Smooth muscle cell (in vitro differentiated cells): ENCODE measurements around the gene FGF14. TPM values are rescaled to one million over a fixed set of nuclear protein-coding genes. Genes with fewer than 3 reads are reported as not detected.

Experiments used
- DNase-seq: peaks from one replicate; lab custom pipeline; 2025; ENCODE audit not compliant: unreplicated experiment; lab: John Stamatoyannopoulos, UW
- H2AFZ ChIP-seq: fragments of 200-600 bp; sonication (generic); 2 replicates; pipeline ENCODE4 v1.6.0; 2016; ENCODE audit warnings: antibody characterized with exemption, low read depth, mild to moderate bottlenecking
- H3F3A ChIP-seq: fragments of 200-600 bp; sonication (generic); 2 replicates; pipeline ENCODE4 v1.6.0; 2017; ENCODE audit warnings: antibody characterized with exemption, low read depth
- H3K27ac ChIP-seq: fragments of 200-600 bp; sonication (generic); 2 replicates; pipeline ENCODE4 v1.5.1; 2016; ENCODE audit warnings: low read depth, mild to moderate bottlenecking
- H3K27me3 ChIP-seq: fragments of 200-600 bp; sonication (generic); 2 replicates; pipeline ENCODE4 v1.6.1; 2016; ENCODE audit warnings: low read depth, mild to moderate bottlenecking
- H3K36me3 ChIP-seq: fragments of 200-600 bp; sonication (generic); 2 replicates; pipeline ENCODE4 v1.5.1; 2016; ENCODE audit warnings: low read depth
- H3K4me1 ChIP-seq: fragments of 200-600 bp; sonication (generic); 2 replicates; pipeline ENCODE4 v1.5.1; 2016; ENCODE audit warnings: low read depth
- H3K4me2 ChIP-seq: fragments of 200-600 bp; sonication (generic); 2 replicates; pipeline ENCODE4 v1.6.0; 2016; ENCODE audit warnings: mild to moderate bottlenecking
- H3K4me3 ChIP-seq: fragments of 200-600 bp; sonication (generic); 2 replicates; pipeline ENCODE4 v1.5.1; 2016; ENCODE audit warnings: mild to moderate bottlenecking
- H3K79me2 ChIP-seq: fragments of 200-600 bp; sonication (generic); 2 replicates; pipeline ENCODE4 v1.6.0; 2016; ENCODE audit warnings: low read depth, mild to moderate bottlenecking
- H3K9ac ChIP-seq: fragments of 200-600 bp; sonication (generic); 2 replicates; pipeline ENCODE4 v1.6.0; 2016; ENCODE audit warnings: low read depth
- H3K9me3 ChIP-seq: fragments of 200-600 bp; sonication (generic); replicated peaks from 2 replicates; pipeline ENCODE4 v1.5.1; 2016; ENCODE audit warnings: low read depth
- H4K20me1 ChIP-seq: fragments of 200-600 bp; sonication (generic); 2 replicates; pipeline ENCODE4 v1.6.0; 2016; ENCODE audit warnings: low read depth
- WGBS: methylation state at CpG from one replicate; pipeline ENCODE4 v1.1.7; 2016; ENCODE audit warnings: low lambda C conversion rate; 5-methylcytosine and 5-hydroxymethylcytosine counted together
- polyA plus RNA-seq: library from polyadenylated mRNA; unstranded; fragments of >200 nt; fragmentation: Nextera tagmentation; extraction: Ambion mirVana; gene quantifications from 2 replicates; pipeline ENCODE4 v1.2.1, GENCODE V29; 2016
- total RNA-seq: library from RNA; depleted of rRNA; stranded (reverse); fragments of >200 nt; gene quantifications from 2 replicates; pipeline ENCODE4 v1.2.3, GENCODE V29; 2014
- TF ChIP-seq, protein P1 (sequence below): fragments of 200-600 bp; sonication (generic); IDR thresholded peaks from 2 replicates; pipeline ENCODE4 v1.5.1; 2017; ENCODE audit warnings: borderline replicate concordance, mild to moderate bottlenecking, antibody characterized with exemption; ENCODE audit not compliant: insufficient read depth, poor library complexity, severe bottlenecking

FGF14 gene
- total and polyA plus RNA-seq, 2 experiments from 2014 or later = 0.23 TPM; not detected in 1

DNA sequence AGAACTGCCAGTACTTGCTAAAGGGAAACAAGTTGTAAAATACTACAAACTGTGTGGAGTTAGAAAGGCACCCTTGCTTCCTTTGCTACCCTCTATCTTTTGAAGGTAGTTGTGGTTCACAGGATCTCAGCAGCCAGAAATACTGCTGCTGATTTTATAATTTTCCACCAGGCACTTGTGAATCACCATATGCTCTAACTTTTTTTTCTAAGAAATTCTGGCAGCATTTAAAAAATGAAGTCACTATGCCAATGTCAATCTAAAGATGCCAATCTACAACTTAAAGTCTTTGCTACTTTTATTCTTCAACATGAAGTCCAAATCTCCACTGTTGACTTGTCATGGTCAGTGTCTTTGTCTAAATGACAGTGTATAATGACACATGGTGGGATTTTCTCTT, 621.6 kb downstream of the FGF14 start:
- no peak overlapping the region for H3K9ac ChIP-seq
- H3K9me3 ChIP-seq = no peaks in the 10 kb centered on the region
- DNase-seq = no peak
- H2AFZ ChIP-seq = no peak overlapping the region
- H3K4me1 ChIP-seq = no peaks in the 10 kb centered on the region
- TF ChIP-seq, protein P1, sequence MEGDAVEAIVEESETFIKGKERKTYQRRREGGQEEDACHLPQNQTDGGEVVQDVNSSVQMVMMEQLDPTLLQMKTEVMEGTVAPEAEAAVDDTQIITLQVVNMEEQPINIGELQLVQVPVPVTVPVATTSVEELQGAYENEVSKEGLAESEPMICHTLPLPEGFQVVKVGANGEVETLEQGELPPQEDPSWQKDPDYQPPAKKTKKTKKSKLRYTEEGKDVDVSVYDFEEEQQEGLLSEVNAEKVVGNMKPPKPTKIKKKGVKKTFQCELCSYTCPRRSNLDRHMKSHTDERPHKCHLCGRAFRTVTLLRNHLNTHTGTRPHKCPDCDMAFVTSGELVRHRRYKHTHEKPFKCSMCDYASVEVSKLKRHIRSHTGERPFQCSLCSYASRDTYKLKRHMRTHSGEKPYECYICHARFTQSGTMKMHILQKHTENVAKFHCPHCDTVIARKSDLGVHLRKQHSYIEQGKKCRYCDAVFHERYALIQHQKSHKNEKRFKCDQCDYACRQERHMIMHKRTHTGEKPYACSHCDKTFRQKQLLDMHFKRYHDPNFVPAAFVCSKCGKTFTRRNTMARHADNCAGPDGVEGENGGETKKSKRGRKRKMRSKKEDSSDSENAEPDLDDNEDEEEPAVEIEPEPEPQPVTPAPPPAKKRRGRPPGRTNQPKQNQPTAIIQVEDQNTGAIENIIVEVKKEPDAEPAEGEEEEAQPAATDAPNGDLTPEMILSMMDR = no peak
- no peaks in the 10 kb centered on the region for H3K36me3 ChIP-seq
- H3K27ac ChIP-seq = no peak overlapping the region
- no peaks in the 10 kb centered on the region for H3K79me2 ChIP-seq
- no peak overlapping the region for H3K4me2 ChIP-seq
- H3F3A ChIP-seq = no peaks in the 10 kb centered on the region
- no peak overlapping the region for H3K4me3 ChIP-seq
- peaks cover 27% of the 10 kb centered on the region for H3K27me3 ChIP-seq
- no peaks in the 10 kb centered on the region for H4K20me1 ChIP-seq

DNA sequence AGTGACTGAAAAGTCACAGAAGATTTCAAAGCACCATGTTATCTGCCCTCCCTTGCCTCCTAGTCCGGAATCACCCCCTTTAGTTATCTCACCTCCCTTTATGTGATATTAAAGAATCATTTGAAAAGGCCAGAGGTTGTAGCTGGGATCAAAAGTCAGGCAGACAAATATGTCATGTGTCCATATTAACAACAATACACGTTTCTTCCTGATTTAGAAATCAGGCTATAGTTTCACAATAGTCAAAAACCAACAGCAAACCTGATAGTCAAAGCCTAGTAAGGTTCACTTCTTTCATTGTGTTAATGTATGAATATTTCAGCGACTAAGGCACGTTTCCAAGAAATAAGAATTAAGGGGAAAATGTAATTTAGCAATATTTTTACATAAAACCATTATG, 622.7 kb downstream of the FGF14 start:
- H3K9me3 ChIP-seq = no peaks in the 10 kb centered on the region
- H3K4me2 ChIP-seq = no peak overlapping the region
- H2AFZ ChIP-seq = no peak overlapping the region
- TF ChIP-seq, protein P1 = no peak
- H3K79me2 ChIP-seq = no peaks in the 10 kb centered on the region
- H3K4me3 ChIP-seq = no peak overlapping the region
- H4K20me1 ChIP-seq = no peaks in the 10 kb centered on the region
- no peak for DNase-seq
- H3K9ac ChIP-seq = no peak overlapping the region
- H3K27ac ChIP-seq = no peak overlapping the region
- H3K36me3 ChIP-seq = no peaks in the 10 kb centered on the region
- H3F3A ChIP-seq = no peaks in the 10 kb centered on the region
- H3K4me1 ChIP-seq = no peaks in the 10 kb centered on the region
- 89% methylated on average over 4 of the region's 4 CpGs for WGBS
- H3K27me3 ChIP-seq = peaks cover 29% of the 10 kb centered on the region

DNA sequence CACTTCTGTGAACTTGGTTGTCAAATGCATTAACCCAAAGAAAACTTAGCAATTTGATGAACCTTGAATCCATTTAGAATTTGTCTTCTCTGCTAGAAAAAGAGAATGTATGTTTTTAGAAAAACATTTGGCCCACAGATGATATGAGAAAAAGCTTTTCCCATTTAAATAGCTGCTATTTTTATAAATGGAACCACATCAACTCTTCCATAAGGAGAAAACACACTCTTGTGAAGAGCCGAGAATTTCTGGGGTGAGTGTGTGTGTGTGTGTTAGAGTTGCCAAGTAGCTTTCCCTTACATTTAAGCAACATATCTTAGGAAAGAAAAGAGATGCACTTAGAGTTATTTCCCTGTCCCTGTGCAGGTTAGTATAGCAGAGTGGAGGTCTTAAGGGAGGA, 626.6 kb downstream of the FGF14 start:
- DNase-seq = no peak
- Histone ChIP-seq H3K9ac (no peak overlapping the region), H3K36me3 (no peaks in the 10 kb centered on the region), H3K4me1 (no peaks in the 10 kb centered on the region), H3F3A (no peaks in the 10 kb centered on the region), H3K27me3 (peaks cover 16% of the 10 kb centered on the region), H3K4me3 (no peak overlapping the region), H2AFZ (no peak overlapping the region), H3K79me2 (no peaks in the 10 kb centered on the region), H3K27ac (no peak overlapping the region), H4K20me1 (no peaks in the 10 kb centered on the region), H3K4me2 (no peak overlapping the region), H3K9me3 (no peaks in the 10 kb centered on the region)
- TF ChIP-seq, protein P1 = no peak
- WGBS = 96% methylated on average over 1 of the region's 1 CpG

DNA sequence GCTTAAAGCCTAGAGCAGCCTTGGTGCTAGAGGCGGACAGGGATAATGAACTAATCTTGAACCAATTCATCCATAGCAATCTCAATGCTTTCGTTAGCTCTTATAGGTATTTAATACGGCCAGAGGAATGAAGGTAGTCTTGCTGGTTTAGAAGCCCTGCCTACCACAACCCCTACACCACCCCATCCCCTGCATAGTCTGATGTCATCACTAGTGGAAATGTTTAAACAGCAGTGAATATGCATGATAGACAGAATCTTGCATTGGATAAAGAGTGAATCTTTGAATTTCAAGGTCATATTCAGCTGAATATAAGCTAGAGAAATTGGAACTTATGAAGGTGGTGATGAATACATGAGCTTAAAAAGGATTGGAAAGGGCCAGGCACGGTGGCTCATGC, 627.5 kb downstream of the FGF14 start:
- no peak overlapping the region for H2AFZ ChIP-seq
- no peaks in the 10 kb centered on the region for H3K79me2 ChIP-seq
- TF ChIP-seq, protein P1 = no peak
- no peaks in the 10 kb centered on the region for H4K20me1 ChIP-seq
- no peaks in the 10 kb centered on the region for H3K36me3 ChIP-seq
- no peaks in the 10 kb centered on the region for H3F3A ChIP-seq
- 90% methylated on average over 4 of the region's 4 CpGs for WGBS
- no peaks in the 10 kb centered on the region for H3K9me3 ChIP-seq
- no peak overlapping the region for H3K9ac ChIP-seq
- no peak overlapping the region for H3K4me2 ChIP-seq
- DNase-seq = no peak
- H3K27me3 ChIP-seq = peaks cover 8% of the 10 kb centered on the region
- no peaks in the 10 kb centered on the region for H3K4me1 ChIP-seq
- H3K27ac ChIP-seq = no peak overlapping the region
- no peak overlapping the region for H3K4me3 ChIP-seq
